A549 (cell line): ENCODE data around the gene TC2N. TPM values are rescaled to one million over a fixed set of nuclear protein-coding genes. Genes with fewer than 3 reads are reported as not detected.

Experiments used
- ATAC-seq, 2 experiments: fragments of 200-7000 bp in 1 of 2; fragments of >200 bp in 1 of 2; cut with Nextera tagmentation in 1 of 2; cut with Tn5 transposase in 1 of 2; 3 replicates each; pipeline versions ENCODE4 v1.8.0 to v1.9.1; 2018 to 2020; ENCODE audit warnings: mild to moderate bottlenecking in 1 of 2, moderate library complexity in 1 of 2
- CTCF ChIA-PET: fragments of 300-600 bp; sonication (Branson Sonifier 250); formaldehyde crosslinking; extraction: SDS; loops from one replicate; lab custom pipeline; 2021; ENCODE audit warnings: antibody characterized with exemption, inconsistent platforms; lab: Yijun Ruan, JAX
- POLR2A ChIA-PET: fragments of 350-600 bp; formaldehyde crosslinking; extraction: SDS; loops from one replicate; lab custom pipeline; 2021; ENCODE audit warnings: antibody characterized with exemption, inconsistent platforms; lab: Yijun Ruan, JAX
- DNase-seq, 2 experiments: peaks; one replicate each; pipeline versions ENCODE4 v3.0.0 to v3.0.0-alpha.2; 2011 to 2016; ENCODE audit warnings: low read depth in 1 of 2, low spot score in 1 of 2
- FAIRE-seq: peaks from 2 replicates; lab custom pipeline; 2011; peaks lifted over from hg19 to GRCh38; lab: Jason Lieb, UNC
- H3K27ac ChIP-seq, 2 experiments: fragments of >200 bp; sonication (Bioruptor Twin); formaldehyde crosslinking; 3 replicates each; pipeline ENCODE4 v1.5.1; 2016 to 2017
- H3K4me1 ChIP-seq: fragments of >200 bp; sonication (Bioruptor Twin); formaldehyde crosslinking; 3 replicates; pipeline ENCODE4 v1.6.1; 2016
- H3K4me2 ChIP-seq: fragments of >200 bp; sonication (Bioruptor Twin); formaldehyde crosslinking; 3 replicates; pipeline ENCODE4 v1.6.1; 2016
- H3K4me3 ChIP-seq: fragments of >200 bp; sonication (Bioruptor Twin); formaldehyde crosslinking; 3 replicates; pipeline ENCODE4 v1.5.1; 2016
- H3K9me3 ChIP-seq: fragments of >200 bp; sonication (Bioruptor Twin); formaldehyde crosslinking; 3 replicates; pipeline ENCODE4 v1.6.1; 2016
- CBX2 ChIP-seq: fragments of 200-600 bp; sonication (generic); IDR thresholded peaks from 2 replicates; pipeline ENCODE4 v1.6.1; 2016; ENCODE audit warnings: low read depth, mild to moderate bottlenecking, borderline replicate concordance
- CHD4 ChIP-seq: fragments of 200-600 bp; sonication (generic); IDR thresholded peaks from 2 replicates; pipeline ENCODE4 v1.6.1; 2016; ENCODE audit warnings: antibody characterized with exemption, mild to moderate bottlenecking, borderline replicate concordance
- E2F6 ChIP-seq: IDR thresholded peaks from 2 replicates; pipeline ENCODE4 v1.6.1; 2012; ENCODE audit warnings: low read depth, borderline replicate concordance
- EHF ChIP-seq: fragments of 250-450 bp; sonication (Bioruptor Pico); IDR thresholded peaks from 2 replicates; pipeline ENCODE4 v1.5.0; 2020; ENCODE audit warnings: mild to moderate bottlenecking
- EP300 ChIP-seq, 2 experiments: fragments of >200 bp; sonication (Bioruptor Twin); formaldehyde crosslinking; IDR thresholded peaks; 2 replicates in 1 of 2; 3 replicates in 1 of 2; pipeline ENCODE4 v1.6.1; 2016 to 2017
- FOXS1 ChIP-seq: fragments of 250-450 bp; sonication (Bioruptor Pico); IDR thresholded peaks from 2 replicates; pipeline ENCODE4 v1.5.0; 2020; ENCODE audit warnings: mild to moderate bottlenecking, moderate library complexity
- HDAC2 ChIP-seq: fragments of 200-600 bp; sonication (generic); IDR thresholded peaks from 2 replicates; pipeline ENCODE4 v1.6.1; 2016
- HES2 ChIP-seq: fragments of >200 bp; sonication (Bioruptor Twin); formaldehyde crosslinking; IDR thresholded peaks from 2 replicates; pipeline ENCODE4 v1.6.1; 2016
- HEYL ChIP-seq: fragments of 250-450 bp; sonication (Bioruptor Pico); IDR thresholded peaks from 2 replicates; pipeline ENCODE4 v1.8.0; 2021; ENCODE audit warnings: mild to moderate bottlenecking, moderate library complexity
- JUNB ChIP-seq: fragments of >200 bp; sonication (Bioruptor Twin); formaldehyde crosslinking; IDR thresholded peaks from 2 replicates; pipeline ENCODE4 v1.6.1; 2016
- KDM1A ChIP-seq: fragments of 200-600 bp; sonication (generic); IDR thresholded peaks from 2 replicates; pipeline ENCODE4 v1.6.1; 2016; ENCODE audit warnings: low read depth, mild to moderate bottlenecking
- PHF8 ChIP-seq: fragments of 200-600 bp; sonication (generic); IDR thresholded peaks from 2 replicates; pipeline ENCODE4 v1.6.1; 2016; ENCODE audit warnings: low read depth, mild to moderate bottlenecking, antibody characterized with exemption, moderate library complexity, borderline replicate concordance
- POLR2A ChIP-seq: IDR thresholded peaks from 2 replicates; pipeline ENCODE4 v1.6.1; 2012; ENCODE audit warnings: mild to moderate bottlenecking, low read length
- REST ChIP-seq: fragments of 200-600 bp; sonication (generic); IDR thresholded peaks from 2 replicates; pipeline ENCODE4 v1.6.1; 2016; ENCODE audit warnings: antibody characterized with exemption, mild to moderate bottlenecking, moderate library complexity
- RFX5 ChIP-seq: fragments of 450-650 bp; IDR thresholded peaks from 2 replicates; pipeline ENCODE4 v1.7.1; 2014; ENCODE audit warnings: antibody characterized with exemption, mild to moderate bottlenecking, moderate library complexity
- SMC3 ChIP-seq: fragments of >200 bp; sonication (Bioruptor Twin); formaldehyde crosslinking; IDR thresholded peaks from 3 replicates; pipeline ENCODE4 v1.6.1; 2018; ENCODE audit warnings: inconsistent platforms
- ZC3H11A ChIP-seq: fragments of 450-650 bp; IDR thresholded peaks from 2 replicates; pipeline ENCODE4 v1.6.1; 2014; ENCODE audit warnings: antibody characterized with exemption, mild to moderate bottlenecking
- ZSCAN20 ChIP-seq: fragments of 250-450 bp; sonication (Bioruptor Pico); IDR thresholded peaks from 2 replicates; pipeline ENCODE4 v1.8.0; 2022; ENCODE audit warnings: mild to moderate bottlenecking, moderate library complexity
- WGBS: methylation state at CpG from one replicate; pipeline ENCODE4 v1.1.6; 2017; ENCODE audit errors: missing lambda C conversion rate; 5-methylcytosine and 5-hydroxymethylcytosine counted together
- polyA plus RNA-seq, 4 experiments: library from polyadenylated mRNA; depleted of rRNA in 3 of 4; stranded (reverse); fragments of >200 nt; fragmentation: RNase III in 1 of 4; extraction: RNeasy Plus Mini Kit Qiagen cat#74134 plus additional on column Dnase treatment in 1 of 4; gene quantifications; 2 replicates in 3 of 4; 3 replicates in 1 of 4; pipeline ENCODE4 v1.2.3, GENCODE V29; 2011 to 2017

TC2N gene
- polyA plus RNA-seq, 2 of the 4 experiments (the other 2 are of a cell fraction) = 0.43 to 5.5 TPM

- TF ChIP-seq REST = no peak
- no peak for TF ChIP-seq CBX2
- TF ChIP-seq, all 56 proteins: peak for 0
These were observed 116.6 kb downstream of the TC2N start (continued) for GRCh38 chr14:91750634-91751198.

GRCh38 chr14:91749868-91750267 lies 117.5 kb downstream of the TC2N start:
- Histone ChIP-seq H3K4me3 (no peak overlapping the region), H3K27ac (no peak overlapping the region), H3K4me1 (peaks cover 4% of the 10 kb centered on the region; the same call in 2 of the 3 replicates), H3K9me3 (peaks cover 14% of the 10 kb centered on the region; the same call in 2 of the 3 replicates), H3K4me2 (no peak overlapping the region)
- CTCF ChIA-PET = no interaction called here
- no peak for FAIRE-seq
- TF ChIP-seq CHD4 = no peak
- no peak for TF ChIP-seq ZSCAN20 (CRISPR knock-in tag)
- no peak for TF ChIP-seq EP300 (IDR thresholded peaks at IDR 0.05)
- TF ChIP-seq HEYL = no peak
- no peak for TF ChIP-seq POLR2A
- TF ChIP-seq RFX5 = no peak
- TF ChIP-seq HDAC2 = no peak
- TF ChIP-seq E2F6 = no peak
- no peak for TF ChIP-seq ZC3H11A
- TF ChIP-seq PHF8 = no peak
- no peak for ATAC-seq
- POLR2A ChIA-PET = no interaction called here
- 59% methylated on average over 2 of the region's 2 CpGs for WGBS
- no peak for DNase-seq

GRCh38 chr14:91748049-91748448 lies 119.3 kb downstream of the TC2N start:
- 94% methylated on average over 2 of the region's 2 CpGs for whole genome bisulfite sequencing
- Histone ChIP-seq H3K4me1 (peaks cover 10% of the 10 kb centered on the region; the same call in 2 of the 3 replicates), H3K4me3 (no peak overlapping the region), H3K27ac (no peak overlapping the region), H3K9me3 (no peaks in the 10 kb centered on the region), H3K4me2 (no peak overlapping the region)
- CTCF ChIA-PET = no interaction called here
- ATAC-seq (no peak), DNase-seq (no peak), FAIRE-seq (no peak)
- POLR2A ChIA-PET = no interaction called here
- TF ChIP-seq SMC3 = no peak
- no peak for TF ChIP-seq KDM1A
- no peak for TF ChIP-seq HES2
- TF ChIP-seq JUNB = no peak
- no peak for TF ChIP-seq EHF (CRISPR knock-in tag)

GRCh38 chr14:91745344-91745743 lies 122.0 kb downstream of the TC2N start:
- peaks cover 10% of the 10 kb centered on the region; the same call in 2 of the 3 replicates for H3K4me1 ChIP-seq
- H3K4me2 ChIP-seq = no peak overlapping the region
- POLR2A ChIA-PET = no interaction called here
- no peak for TF ChIP-seq PHF8
- TF ChIP-seq HDAC2 = no peak
- no peak for TF ChIP-seq E2F6
- TF ChIP-seq FOXS1 (CRISPR knock-in tag) = no peak
- TF ChIP-seq, all 56 proteins: peak for 0
- no peak overlapping the region for H3K27ac ChIP-seq
- H3K4me3 ChIP-seq = no peak overlapping the region
- CTCF ChIA-PET = no interaction called here
- 83% methylated on average over 1 of the region's 1 CpG for WGBS
- DNase-seq (no peak), ATAC-seq (no peak), FAIRE-seq (no peak)
- H3K9me3 ChIP-seq = no peaks in the 10 kb centered on the region
